Tibial nerve (tissue), 4 donors: ENCODE data around the gene CEP128. TPM values are rescaled to one million over a fixed set of nuclear protein-coding genes. Genes with fewer than 3 reads are reported as not detected.

Source experiments
- DNase-seq, 2 donors: peaks; one replicate each; pipeline ENCODE4 v3.0.0-alpha.2; 2019; ENCODE audit warnings: low spot score in 2 of 2
- H3K27ac ChIP-seq, 4 donors: fragments of 200-600 bp; sonication (generic) in 3 of 4; one replicate each; pipeline ENCODE4 v1.5.1; 2017 to 2019; ENCODE audit warnings: mild to moderate bottlenecking in 1 of 4
- H3K27me3 ChIP-seq, 2 donors: fragments of 200-600 bp; sonication (generic) in 1 of 2; one replicate each; pipeline versions ENCODE4 v1.5.1 to v1.6.0; 2017 to 2019
- H3K36me3 ChIP-seq, 3 donors: fragments of 200-600 bp; sonication (generic); one replicate each; pipeline ENCODE4 v1.5.1; 2018 to 2019
- H3K4me1 ChIP-seq, 4 donors: fragments of 200-600 bp; sonication (generic) in 3 of 4; one replicate each; pipeline ENCODE4 v1.5.1; 2017 to 2019
- H3K4me3 ChIP-seq, 4 donors: fragments of 200-600 bp; sonication (generic) in 3 of 4; one replicate each; pipeline ENCODE4 v1.5.1; 2017 to 2019; ENCODE audit warnings: mild to moderate bottlenecking in 1 of 4, moderate library complexity in 1 of 4
- H3K9me3 ChIP-seq, 4 donors: fragments of 200-600 bp; sonication (generic) in 3 of 4; one replicate each; pipeline ENCODE4 v1.5.1; 2017 to 2019
- EP300 ChIP-seq, 2 donors: sonication (generic); formaldehyde crosslinking; IDR thresholded peaks; one replicate each; pipeline ENCODE4 v1.6.1; 2017; ENCODE audit warnings: antibody characterized with exemption in 2 of 2, mild to moderate bottlenecking in 1 of 2
- POLR2A ChIP-seq, 2 donors: fragments of 450-650 bp; IDR thresholded peaks; one replicate each; pipeline ENCODE4 v1.6.1; 2017; ENCODE audit warnings: antibody characterized with exemption in 2 of 2, mild to moderate bottlenecking in 2 of 2, moderate library complexity in 2 of 2
- WGBS, 2 donors: methylation state at CpG; one replicate each; pipeline ENCODE4 v1.1.5; 2018; 5-methylcytosine and 5-hydroxymethylcytosine counted together
- total RNA-seq, 4 donors: library from RNA; depleted of rRNA; stranded (reverse); fragments of >200 nt; gene quantifications; one replicate each; pipeline ENCODE4 v1.1.0, GENCODE V29; 2016
- TF ChIP-seq, protein P1 (sequence below), 5 experiments: fragments of 200-600 bp in 3 of 5; fragments of 450-650 bp in 2 of 5; sonication (generic) in 3 of 5; IDR thresholded peaks; one replicate each; pipeline ENCODE4 v1.5.1; 2016 to 2019; ENCODE audit warnings: antibody characterized with exemption in 5 of 5, mild to moderate bottlenecking in 3 of 5, moderate library complexity in 2 of 5

CEP128 gene
- total RNA-seq: 10 to 100 TPM in 3 of 4 donors, 1 to 10 TPM in 1; 7.3 to 13.9 (median 12.5) TPM

GRCh38 chr14:80941241-80942185 lies at the start of gene CEP128:
CEP128 (minus strand) TSS chr14:80941738.
- H3K4me3 ChIP-seq: peak within 1 kb of the TSS; percentile 54 to 82 (median 62)
- no peaks in the 10 kb centered on the region for H3K36me3 ChIP-seq
- peak; percentile 88 to 94 for DNase-seq
- H3K9me3 ChIP-seq: no peaks in the 10 kb centered on the region
- no peaks in the 10 kb centered on the region for H3K27me3 ChIP-seq
- peak within 1 kb of the TSS; percentile 6 to 81 (median 67) for H3K27ac ChIP-seq
- TF ChIP-seq EP300 (IDR thresholded peaks at IDR 0.05) (peak; percentile 68 to 79), POLR2A (IDR thresholded peaks at IDR 0.05) (no peak)
- TF ChIP-seq, protein P1, sequence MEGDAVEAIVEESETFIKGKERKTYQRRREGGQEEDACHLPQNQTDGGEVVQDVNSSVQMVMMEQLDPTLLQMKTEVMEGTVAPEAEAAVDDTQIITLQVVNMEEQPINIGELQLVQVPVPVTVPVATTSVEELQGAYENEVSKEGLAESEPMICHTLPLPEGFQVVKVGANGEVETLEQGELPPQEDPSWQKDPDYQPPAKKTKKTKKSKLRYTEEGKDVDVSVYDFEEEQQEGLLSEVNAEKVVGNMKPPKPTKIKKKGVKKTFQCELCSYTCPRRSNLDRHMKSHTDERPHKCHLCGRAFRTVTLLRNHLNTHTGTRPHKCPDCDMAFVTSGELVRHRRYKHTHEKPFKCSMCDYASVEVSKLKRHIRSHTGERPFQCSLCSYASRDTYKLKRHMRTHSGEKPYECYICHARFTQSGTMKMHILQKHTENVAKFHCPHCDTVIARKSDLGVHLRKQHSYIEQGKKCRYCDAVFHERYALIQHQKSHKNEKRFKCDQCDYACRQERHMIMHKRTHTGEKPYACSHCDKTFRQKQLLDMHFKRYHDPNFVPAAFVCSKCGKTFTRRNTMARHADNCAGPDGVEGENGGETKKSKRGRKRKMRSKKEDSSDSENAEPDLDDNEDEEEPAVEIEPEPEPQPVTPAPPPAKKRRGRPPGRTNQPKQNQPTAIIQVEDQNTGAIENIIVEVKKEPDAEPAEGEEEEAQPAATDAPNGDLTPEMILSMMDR (IDR thresholded peaks at IDR 0.05): no peak
- 0 to 1% methylated on average over 40 of the region's 40 CpGs for WGBS, 2 donors
- peaks cover 0 to 20% (median 5%) of the 10 kb centered on the region in 4 donors for H3K4me1 ChIP-seq

- no peak for DNase-seq
Measured at GRCh38 chr14:80988735-80989429, 47.3 kb upstream of the CEP128 start.

DNA sequence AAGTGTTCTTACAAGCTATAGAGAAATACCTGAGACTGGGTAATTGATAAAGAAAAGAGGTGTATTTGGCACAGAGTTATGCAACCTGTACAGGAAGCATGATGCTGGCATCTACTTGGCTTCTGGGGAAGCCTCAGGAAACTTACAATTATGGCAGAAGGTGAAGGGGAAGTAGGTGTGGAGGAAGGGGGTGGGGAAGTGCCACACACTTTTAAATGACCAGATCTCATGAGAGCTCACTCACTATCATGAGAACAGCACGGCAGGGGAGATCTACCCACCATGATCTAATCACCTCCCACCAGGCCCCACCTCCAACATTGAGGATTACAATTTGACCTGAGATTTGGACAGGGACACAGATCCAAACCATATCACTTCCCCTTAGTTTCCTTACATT lies 46.7 kb upstream of the CEP128 start:
- Histone ChIP-seq H3K36me3 (no peaks in the 10 kb centered on the region), H3K9me3 (no peaks in the 10 kb centered on the region), H3K27me3 (no peaks in the 10 kb centered on the region), H3K4me1 (no peaks in the 10 kb centered on the region), H3K27ac (no peak overlapping the region), H3K4me3 (no peak overlapping the region)
- WGBS, 2 donors: 50 to 68% methylated on average over 1 of the region's 1 CpG
- no peak for DNase-seq
- TF ChIP-seq EP300 (IDR thresholded peaks at IDR 0.05) (no peak), POLR2A (IDR thresholded peaks at IDR 0.05) (no peak)
- TF ChIP-seq, protein P1 (IDR thresholded peaks at IDR 0.05): no peak

More at GRCh38 chr14:80988735-80989429, 47.3 kb upstream of the CEP128 start:
- no peaks in the 10 kb centered on the region for H3K4me1 ChIP-seq
- no peaks in the 10 kb centered on the region for H3K36me3 ChIP-seq
- H3K27me3 ChIP-seq: no peaks in the 10 kb centered on the region
- WGBS, 2 donors: 80% methylated on average over 6 of the region's 6 CpGs
- TF ChIP-seq, protein P1 (IDR thresholded peaks at IDR 0.05): no peak
- no peak overlapping the region for H3K4me3 ChIP-seq
- no peak overlapping the region for H3K27ac ChIP-seq
- H3K9me3 ChIP-seq: no peaks in the 10 kb centered on the region

DNA sequence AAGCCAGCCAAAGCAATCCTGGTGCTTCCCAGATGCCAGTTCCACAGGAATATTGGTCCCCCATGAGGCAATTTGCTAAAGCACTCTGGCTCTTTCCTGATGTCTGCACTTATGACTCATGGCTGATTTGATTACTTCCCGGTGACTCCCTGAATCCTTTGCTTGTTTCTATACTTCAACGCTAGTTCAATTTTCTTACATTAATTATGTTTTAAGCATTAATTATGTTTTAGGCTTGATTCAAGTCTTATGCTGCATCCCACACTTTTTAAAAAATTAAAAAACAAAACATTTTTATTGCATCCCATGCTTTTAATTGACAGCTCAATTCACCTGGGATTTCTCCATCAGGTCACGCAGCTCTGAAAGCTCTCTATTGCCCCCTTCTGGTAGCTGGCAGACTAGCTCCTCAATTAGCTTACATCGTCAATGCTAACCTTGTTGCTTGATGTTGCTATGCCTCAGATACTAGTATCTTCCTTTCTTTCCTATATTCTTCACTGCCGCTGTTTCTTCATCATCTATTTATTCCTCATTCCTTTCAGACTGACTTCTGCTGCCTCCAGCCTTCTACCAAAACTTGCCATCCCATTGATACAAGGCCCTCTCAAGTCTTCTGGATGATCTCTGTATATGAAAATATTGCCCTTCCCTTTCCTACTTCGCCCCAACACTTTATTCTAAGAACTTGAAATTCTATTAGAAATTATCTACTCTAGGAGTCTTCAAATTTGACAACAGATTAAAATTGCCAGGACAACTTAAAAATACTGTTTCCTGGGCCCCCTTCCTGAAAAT lies 45.9 kb upstream of the CEP128 start:
- Histone ChIP-seq H3K9me3 (no peaks in the 10 kb centered on the region), H3K4me3 (no peak overlapping the region), H3K27me3 (no peaks in the 10 kb centered on the region), H3K27ac (no peak overlapping the region), H3K36me3 (no peaks in the 10 kb centered on the region), H3K4me1 (no peaks in the 10 kb centered on the region)
- WGBS, 2 donors: 37 to 39% methylated on average over 6 of the region's 6 CpGs
- TF ChIP-seq, protein P1 (IDR thresholded peaks at IDR 0.05): peak; percentile 83 to 91 (median 84)
- TF ChIP-seq EP300 (IDR thresholded peaks at IDR 0.05): no peak
- DNase-seq: peak; percentile 48 to 77
